IPS-18c (cell line): ENCODE data around the gene IFRD2.
"Not testable (repeated sequence)": the region's sequence is repeated elsewhere in the genome, so short reads cannot be mapped to it uniquely, and the experiment has no call there.

ENCODE experiments used
- H3K4me3 ChIP-seq: 2 replicates; pipeline ENCODE4 v1.7.0; 2013; ENCODE audit warnings: low read depth, mild to moderate bottlenecking, low read length, moderate library complexity; ENCODE audit not compliant: insufficient read depth
- H3K9me3 ChIP-seq: one replicate; pipeline ENCODE4 v1.6.1; 2013; ENCODE audit warnings: mild to moderate bottlenecking, low read length, moderate library complexity; ENCODE audit not compliant: control insufficient read depth, insufficient read depth

IFRD2 gene

DNA sequence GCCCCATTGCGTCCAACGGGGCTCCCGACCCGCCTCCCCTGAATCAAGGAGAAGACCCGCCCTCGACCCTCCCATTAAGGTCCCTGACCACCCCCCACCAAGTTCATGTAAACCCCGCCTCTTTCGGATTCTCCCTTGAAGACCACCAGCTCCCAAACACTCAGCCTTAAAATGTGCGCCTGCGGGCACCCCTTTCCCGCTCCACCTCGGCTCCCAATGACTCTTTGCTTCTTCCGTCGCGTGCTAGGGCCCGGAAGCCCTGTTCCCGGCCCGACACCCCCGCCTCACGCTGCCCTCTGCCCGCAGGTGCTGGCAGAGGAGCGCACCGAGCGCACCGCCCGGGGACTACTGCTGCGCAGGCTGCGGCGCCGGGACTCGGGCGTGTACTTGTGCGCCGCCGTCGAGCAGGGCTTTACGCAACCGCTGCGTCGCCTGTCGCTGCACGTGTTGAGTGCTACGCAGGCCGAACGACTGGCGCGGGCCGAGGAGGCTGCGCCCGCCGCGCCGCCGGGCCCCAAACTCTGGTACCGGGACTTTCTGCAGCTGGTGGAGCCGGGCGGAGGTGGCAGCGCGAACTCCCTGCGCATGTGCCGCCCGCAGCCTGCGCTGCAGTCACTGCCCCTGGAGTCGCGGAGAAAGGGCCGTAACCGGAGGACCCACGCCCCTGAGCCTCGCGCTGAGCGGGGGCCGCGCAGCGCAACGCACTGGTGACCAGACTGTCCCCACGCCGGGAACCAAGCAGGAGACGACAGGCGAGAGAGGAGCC, 16.1 kb downstream of the IFRD2 start:
- Histone ChIP-seq H3K4me3 (peak overlapping the region; percentile 43), H3K9me3 (no peaks in the 10 kb centered on the region)

DNA sequence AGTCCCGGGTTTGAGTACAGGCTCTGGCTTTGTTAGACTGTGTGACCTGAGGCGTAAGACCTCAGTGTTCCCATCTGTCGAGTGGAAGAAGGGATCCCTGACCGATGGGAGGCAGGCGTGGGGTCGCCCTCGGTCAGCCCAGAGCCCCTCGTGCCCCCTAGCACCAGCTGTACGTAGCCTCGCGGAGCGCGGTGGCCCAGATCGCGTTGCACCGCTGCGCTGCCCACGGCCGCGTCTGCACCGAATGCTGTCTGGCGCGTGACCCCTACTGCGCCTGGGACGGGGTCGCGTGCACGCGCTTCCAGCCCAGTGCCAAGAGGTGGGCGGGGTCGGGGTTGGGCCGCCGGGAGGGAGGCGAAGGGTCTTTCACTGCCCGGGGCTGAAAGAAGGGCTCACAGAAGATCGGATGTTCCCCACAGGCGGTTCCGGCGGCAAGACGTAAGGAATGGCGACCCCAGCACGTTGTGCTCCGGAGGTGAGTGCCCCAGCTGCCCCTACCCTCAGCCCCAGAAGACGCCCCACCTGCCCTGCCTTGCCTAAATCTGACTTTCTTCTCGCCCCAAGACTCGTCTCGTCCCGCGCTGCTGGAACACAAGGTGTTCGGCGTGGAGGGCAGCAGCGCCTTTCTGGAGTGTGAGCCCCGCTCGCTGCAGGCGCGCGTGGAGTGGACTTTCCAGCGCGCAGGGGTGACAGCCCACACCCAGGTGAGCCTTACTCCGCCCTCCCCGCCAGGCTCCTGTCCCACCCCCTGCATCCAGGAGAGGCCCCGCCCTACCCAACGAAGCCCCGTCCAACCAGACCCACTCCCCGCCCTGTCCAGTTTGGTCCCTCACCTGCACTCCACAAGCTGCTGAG, 16.9 kb downstream of the IFRD2 start:
- H3K9me3 ChIP-seq: no peaks in the 10 kb centered on the region
- H3K4me3 ChIP-seq: peak overlapping the region; percentile 43

DNA sequence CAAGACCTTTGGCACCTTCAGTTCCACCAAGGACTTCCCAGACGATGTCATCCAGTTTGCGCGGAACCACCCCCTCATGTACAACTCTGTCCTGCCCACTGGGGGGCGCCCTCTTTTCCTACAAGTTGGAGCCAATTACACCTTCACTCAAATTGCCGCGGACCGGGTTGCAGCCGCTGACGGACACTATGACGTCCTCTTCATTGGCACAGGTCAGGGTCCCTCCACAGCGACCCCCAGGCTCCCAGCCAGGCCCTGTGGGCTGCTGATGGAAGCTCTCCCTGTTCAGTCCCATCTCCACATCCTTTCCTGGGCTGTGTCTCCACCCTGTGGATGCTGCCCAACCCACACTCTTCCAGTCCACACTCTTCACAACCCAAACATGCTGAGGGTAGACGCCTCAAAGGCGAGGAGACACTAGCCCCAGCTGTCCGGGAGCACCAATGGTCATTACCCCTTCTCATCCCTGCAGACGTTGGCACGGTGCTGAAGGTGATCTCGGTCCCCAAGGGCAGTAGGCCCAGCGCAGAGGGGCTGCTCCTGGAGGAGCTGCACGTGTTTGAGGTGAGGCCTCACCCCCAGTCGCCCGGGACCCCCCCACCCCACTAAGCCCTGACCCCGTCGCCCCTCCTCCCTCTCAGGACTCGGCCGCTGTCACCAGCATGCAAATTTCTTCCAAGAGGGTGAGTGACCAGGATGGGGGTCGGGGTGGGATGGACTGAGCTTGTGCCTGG, 17.7 kb downstream of the IFRD2 start:
- Histone ChIP-seq H3K9me3 (no peaks in the 10 kb centered on the region), H3K4me3 (no peak overlapping the region; the same call in 1 of the 2 replicates)

DNA sequence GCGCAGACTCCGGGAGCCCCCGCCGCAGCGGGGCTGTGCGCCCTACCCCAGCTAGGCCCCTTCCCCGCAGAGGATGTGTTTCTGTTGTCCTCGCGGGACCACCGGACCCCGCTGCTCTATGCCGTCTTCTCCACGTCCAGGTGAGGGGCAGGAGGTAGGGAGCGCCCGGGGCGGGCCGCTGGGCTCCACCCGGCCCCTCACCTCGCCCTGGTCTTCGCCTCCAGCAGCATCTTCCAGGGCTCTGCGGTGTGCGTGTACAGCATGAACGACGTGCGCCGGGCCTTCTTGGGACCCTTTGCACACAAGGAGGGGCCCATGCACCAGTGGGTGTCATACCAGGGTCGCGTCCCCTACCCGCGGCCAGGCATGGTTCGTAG, 18.6 kb downstream of the IFRD2 start:
- Histone ChIP-seq H3K9me3 (no peaks in the 10 kb centered on the region), H3K4me3 (peak overlapping the region; percentile 31; the same call in 1 of the 2 replicates)

DNA sequence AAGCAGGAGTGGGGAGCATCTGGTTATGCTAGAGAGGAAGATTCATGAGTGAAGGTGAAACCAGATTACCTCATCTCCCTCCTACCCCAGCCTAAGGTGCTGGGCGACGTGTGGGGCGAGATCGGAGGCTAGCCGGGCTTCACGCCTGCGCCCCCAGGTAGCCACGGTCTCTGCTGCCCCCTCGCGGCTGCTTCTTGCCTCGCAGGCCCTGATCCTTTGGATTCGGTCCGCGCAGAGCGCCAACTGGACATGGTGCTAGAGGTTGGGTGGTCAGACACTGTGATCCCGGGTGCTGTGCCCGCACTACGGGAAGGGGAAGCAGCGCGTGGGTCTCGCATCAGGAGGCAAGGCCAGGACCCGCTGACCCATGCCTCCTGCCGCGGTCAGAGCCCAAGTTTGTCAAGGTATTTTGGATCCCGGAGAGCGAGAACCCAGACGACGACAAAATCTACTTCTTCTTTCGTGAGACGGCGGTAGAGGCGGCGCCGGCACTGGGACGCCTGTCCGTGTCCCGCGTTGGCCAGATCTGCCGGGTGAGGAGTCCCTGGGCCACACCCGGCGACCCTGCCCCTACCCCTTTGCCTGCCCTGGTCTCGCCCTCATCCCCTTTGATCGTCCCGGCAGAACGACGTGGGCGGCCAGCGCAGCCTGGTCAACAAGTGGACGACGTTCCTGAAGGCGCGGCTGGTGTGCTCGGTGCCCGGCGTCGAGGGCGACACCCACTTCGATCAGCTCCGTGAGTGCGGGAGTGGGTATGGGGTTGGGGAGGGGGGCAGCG, 19.1 kb downstream of the IFRD2 start:
- H3K9me3 ChIP-seq: no peaks in the 10 kb centered on the region
- peak overlapping the region; percentile 31; the same call in 1 of the 2 replicates for H3K4me3 ChIP-seq

DNA sequence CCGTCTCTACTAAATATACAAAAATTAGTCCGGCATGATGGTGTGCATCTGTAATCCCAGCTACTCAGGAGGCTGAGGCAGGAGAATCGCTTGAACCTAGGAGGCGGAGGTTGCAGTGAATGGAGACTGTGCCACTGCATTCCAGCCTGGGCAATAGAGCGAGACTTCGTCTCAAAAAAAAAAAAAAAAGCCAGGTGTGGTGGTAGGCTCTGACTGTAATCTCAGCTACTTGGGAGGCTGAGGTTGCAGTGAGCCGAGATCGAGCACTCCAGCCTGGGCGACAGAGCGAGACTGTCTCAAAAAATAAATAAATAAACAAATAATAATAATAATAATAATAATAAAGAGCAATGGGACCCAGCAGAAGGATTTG, 19.7 kb downstream of the IFRD2 start:
- H3K4me3 ChIP-seq, H3K9me3 ChIP-seq: not testable (repeated sequence)

DNA sequence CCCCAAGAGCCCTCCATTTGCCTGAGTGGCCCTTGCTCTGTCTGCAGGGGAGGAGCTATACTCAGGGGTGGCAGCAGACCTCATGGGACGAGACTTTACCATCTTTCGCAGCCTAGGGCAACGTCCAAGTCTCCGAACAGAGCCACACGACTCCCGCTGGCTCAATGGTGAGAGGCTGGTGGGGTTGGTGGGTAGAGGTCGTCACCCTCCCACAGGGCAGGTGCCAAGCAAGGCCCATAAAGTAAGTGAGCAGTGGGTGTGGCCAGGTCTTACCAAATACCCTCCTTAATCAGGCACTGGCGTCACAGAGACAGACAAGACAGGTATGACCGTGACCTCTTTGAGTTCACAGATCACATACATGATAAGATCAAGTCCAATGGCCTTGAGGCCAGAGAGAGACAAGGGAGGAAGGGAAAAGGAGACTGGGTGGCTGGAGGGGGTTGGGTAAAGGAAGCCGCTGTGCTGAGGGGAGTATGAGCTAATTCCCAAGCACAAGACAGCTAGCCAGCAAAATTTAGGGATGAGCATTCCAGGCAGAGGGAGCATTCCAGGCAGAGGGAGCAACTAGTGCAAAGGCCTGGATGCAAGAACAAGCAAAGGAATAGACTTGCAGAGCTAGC, 20.8 kb downstream of the IFRD2 start:
- no peak overlapping the region for H3K4me3 ChIP-seq
- no peaks in the 10 kb centered on the region for H3K9me3 ChIP-seq

DNA sequence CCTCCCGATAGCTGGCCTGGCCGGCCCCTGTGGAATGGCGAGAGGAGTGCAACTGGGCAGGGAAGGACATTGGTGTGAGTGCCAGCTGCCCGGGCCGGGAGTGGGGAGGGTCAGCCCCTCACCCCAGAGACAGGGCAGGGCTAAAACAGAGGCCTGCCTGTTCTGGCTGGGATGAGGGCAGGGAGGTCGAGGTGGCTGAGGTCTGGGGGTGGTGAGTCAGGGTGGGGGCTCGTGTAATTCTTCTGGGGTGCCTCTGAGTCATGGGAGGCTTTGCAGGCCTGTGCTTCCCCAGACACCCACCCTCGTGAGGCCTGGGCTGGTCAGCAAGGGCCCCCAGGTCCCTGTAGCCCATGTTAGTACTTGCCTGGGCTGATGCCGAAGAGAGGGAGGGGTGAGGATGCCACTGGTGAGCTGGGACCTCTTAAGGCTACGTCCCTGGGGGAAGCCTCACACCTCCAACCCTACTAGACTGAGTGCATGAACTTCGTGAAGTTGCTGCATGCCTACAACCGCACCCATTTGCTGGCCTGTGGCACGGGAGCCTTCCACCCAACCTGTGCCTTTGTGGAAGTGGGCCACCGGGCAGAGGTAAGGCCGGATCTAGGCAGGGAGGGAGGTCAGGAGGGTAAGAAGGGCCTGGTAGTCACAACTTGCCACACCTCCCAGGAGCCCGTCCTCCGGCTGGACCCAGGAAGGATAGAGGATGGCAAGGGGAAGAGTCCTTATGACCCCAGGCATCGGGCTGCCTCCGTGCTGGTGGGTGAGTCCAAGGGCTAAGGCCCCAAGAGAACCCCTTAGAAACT, 21.6 kb downstream of the IFRD2 start:
- H3K9me3 ChIP-seq: no peaks in the 10 kb centered on the region
- no peak overlapping the region for H3K4me3 ChIP-seq

DNA sequence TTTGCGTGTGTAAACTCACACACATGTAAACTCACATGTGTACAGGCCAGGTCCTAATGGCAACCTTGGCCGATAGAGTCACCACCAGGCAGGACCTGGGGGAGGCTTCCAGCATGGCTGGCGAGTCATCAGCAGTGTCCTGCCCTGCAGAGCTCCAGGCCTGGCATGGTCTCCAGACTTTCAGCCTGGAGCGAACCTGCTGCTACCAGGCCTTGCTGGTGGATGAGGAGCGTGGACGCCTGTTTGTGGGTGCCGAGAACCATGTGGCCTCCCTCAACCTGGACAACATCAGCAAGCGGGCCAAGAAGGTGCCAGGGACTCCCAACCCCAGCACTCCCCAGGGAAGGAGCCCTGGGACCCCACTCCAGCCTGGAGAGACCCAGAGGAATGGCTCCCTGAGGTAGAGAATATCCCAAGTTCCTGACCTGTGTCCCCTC, 22.2 kb downstream of the IFRD2 start:
- Histone ChIP-seq H3K9me3 (no peaks in the 10 kb centered on the region), H3K4me3 (no peak overlapping the region; the same call in 1 of the 2 replicates)

DNA sequence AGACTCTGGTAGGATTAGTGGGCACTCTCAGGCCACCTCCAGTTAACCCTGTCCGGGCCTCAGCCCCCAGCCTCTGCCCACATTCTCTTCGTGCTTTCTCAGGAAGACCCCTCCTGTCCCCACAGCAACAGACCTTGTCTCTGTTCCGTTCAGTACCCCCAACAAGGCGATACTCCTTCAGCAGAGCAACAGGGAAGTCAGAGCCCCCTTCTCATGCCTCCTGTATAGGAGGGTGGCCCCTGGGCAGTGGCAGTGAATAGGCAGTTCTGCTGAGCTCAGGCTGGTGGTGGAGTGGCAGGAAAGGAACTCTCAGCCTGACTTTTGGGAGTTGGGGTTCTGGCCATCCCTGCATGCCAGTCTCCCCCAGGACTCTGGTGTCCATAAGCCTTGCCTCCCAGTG, 22.8 kb downstream of the IFRD2 start:
- Histone ChIP-seq H3K4me3 (no peak overlapping the region), H3K9me3 (no peaks in the 10 kb centered on the region)

DNA sequence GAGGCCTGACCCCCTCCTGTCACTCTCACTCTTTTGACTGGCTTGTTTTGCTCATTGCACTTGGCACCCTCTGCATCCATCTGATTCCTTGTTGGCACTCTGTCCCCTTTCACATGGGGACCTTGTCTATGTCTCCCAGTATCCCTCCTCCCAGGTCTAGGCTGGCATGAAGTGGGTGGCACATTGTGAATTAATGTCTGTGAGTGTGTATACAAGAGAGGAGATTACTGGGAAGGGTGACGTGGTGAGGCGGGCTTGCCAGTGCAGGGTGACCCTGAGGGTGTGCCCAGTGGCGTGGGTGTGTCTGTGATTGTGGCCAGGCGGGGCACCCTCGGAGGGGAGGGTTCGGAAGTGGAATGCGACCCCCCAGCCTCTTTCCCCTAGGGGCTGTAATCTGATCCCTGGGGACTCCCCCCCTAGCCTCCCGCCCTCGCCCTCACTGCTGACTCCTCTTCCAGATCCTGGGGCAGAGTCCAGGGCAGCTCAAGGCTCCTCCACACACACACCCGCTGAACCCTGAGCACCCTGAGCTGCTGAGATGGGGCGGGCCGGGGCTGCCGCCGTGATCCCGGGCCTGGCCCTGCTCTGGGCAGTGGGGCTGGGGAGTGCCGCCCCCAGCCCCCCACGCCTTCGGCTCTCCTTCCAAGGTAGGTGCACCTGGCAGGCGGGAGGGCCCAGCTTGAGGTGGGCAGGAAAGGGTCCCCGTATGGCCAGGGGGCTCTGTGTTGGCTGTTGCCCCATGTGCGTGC, 23.4 kb downstream of the IFRD2 start, which contains the start of gene SEMA3B:
Gene SEMA3B (plus strand): TSS at position 445 of the 749 bp plus-strand sequence. CDS start 94 bp downstream, at position 539.
- no peaks in the 10 kb centered on the region for H3K9me3 ChIP-seq
- no peak within 1 kb of the TSS; the same call in 1 of the 2 replicates for H3K4me3 ChIP-seq

DNA sequence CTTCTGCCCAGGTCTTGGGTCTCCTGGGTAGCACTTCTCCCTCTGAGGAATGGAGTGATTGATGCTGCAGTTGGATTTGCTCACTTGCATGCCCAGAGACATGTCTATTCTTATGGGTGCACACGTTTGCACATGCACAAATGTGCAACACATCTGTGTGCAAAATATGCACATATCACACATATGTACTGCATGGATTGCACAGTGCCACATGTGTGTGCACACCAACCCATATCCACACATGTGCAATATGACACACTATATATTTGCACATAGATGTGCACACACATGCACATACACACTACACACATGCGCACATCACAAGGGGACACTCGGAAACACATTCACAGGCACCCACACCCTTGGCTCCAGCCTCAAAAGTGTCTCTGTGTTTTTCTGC, 24.0 kb downstream of the IFRD2 start:
- Histone ChIP-seq H3K9me3 (no peaks in the 10 kb centered on the region), H3K4me3 (no peak overlapping the region)

DNA sequence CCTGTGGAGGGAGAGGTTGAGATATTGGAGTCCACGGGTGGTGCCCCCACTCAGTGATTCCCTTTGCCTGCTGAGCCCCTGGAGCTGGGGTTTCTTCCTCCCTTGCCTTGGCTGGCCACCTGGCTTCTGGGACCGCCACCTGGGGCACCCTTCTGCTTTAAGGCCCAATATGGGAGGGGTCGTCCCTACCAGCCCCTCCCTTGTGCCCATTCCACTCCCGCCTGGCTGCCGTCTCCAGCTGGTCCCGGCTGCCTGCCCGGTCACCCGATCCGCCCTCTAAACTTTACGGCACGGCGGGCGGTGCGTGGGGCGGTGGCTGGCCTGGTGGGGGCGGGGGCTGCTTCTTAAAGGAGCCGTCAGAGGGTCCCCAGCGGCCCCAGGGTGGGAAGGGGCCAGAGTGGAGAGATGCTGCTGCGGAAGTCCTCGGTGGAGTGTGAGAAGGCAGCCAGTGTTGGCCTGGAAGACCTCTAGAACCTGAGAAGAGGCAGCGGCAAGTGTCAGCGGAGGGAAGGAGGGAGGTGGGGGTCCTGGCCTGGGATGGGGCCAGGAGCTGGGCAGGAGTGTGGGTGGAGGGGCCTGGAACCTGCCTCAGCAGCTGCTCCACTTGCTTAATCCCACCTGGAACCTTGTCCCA, 24.8 kb downstream of the IFRD2 start:
- Histone ChIP-seq H3K4me3 (peak overlapping the region; percentile 24; the same call in 1 of the 2 replicates), H3K9me3 (no peaks in the 10 kb centered on the region)

DNA sequence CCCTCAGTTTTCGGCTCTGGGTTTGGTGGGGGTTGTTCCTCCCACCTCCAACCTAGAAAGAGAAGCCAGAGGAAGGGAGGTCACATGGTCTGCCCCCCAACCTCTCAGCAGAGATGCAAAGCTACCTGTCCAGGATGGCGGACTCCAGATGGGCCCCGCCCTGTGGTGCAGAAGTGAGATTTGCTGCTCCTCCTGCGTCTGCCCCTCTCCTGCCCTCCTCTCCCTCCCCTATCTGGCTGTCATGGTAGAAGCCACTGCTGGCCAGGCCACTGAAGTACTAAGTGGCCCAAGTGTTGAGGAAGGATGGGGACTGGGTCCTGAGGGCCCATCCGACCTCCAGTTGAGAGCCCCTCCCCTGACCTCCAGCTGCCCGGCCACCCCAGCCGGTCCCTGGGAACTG, 25.4 kb downstream of the IFRD2 start:
- Histone ChIP-seq H3K9me3 (no peaks in the 10 kb centered on the region), H3K4me3 (peak overlapping the region; percentile 15; the same call in 1 of the 2 replicates)

DNA sequence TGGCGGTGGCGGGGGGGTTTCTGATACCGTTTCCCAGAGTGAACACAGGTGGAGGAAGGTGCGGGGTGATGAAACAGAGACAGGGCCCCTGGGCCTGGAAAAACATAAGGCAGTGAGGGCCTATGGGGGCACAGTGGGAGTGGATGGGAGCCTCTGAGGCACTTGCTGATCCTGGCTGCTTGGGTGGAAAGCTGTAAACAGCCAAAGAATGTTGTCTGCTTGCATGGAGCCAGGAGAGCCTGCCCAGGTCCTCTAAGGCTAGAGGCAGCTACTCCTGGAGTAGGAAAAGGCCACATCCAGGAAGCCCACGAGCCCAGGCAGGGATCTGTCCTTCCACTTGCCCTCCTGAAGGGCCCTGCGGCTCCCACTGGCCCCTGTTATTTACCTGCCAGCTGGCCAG, 26.2 kb downstream of the IFRD2 start:
- H3K9me3 ChIP-seq: no peaks in the 10 kb centered on the region
- H3K4me3 ChIP-seq: no peak overlapping the region
